PC-3 (cell line): ENCODE data around the gene IRF1. TPM values are rescaled to one million over a fixed set of nuclear protein-coding genes. Genes with fewer than 3 reads are reported as not detected.

Experiments used
- ATAC-seq: fragments of 200-7000 bp; cut with Tn5 transposase; 2 replicates; pipeline ENCODE4 v1.9.1; 2020; ENCODE audit warnings: mild to moderate bottlenecking, moderate library complexity
- BruUV-seq: library from RNA; stranded (reverse); fragments of 400-500 nt; replicated peaks from 2 replicates; lab custom pipeline; 2021; lab: Mats Ljungman, UMichigan
- CTCF ChIA-PET: fragments of 300-600 bp; sonication (Branson Sonifier 250); formaldehyde crosslinking; loops from one replicate; lab custom pipeline; 2022; ENCODE audit warnings: antibody characterized with exemption; lab: Charles Lee
- POLR2A ChIA-PET: fragments of 300-600 bp; sonication (Branson Sonifier 250); formaldehyde crosslinking; loops from one replicate; lab custom pipeline; 2022; ENCODE audit warnings: antibody characterized with exemption; ENCODE audit not compliant: unreplicated experiment; lab: Charles Lee
- DNase-seq: peaks from one replicate; pipeline ENCODE4 v3.0.0-alpha.2; 2015
- H2AFZ ChIP-seq: fragments of 300-600 bp; sonication (generic); 2 replicates; pipeline ENCODE4 v1.6.0; 2016; ENCODE audit warnings: antibody characterized with exemption, low read length
- H3F3A ChIP-seq: fragments of 300-600 bp; sonication (generic); one replicate; pipeline ENCODE4 v1.6.0; 2017; ENCODE audit warnings: antibody characterized with exemption, low read length, control low read depth, mild to moderate bottlenecking; ENCODE audit not compliant: unreplicated experiment
- H3K27ac ChIP-seq: fragments of 300-600 bp; sonication (generic); 2 replicates; pipeline ENCODE4 v1.5.1; 2016; ENCODE audit warnings: mild to moderate bottlenecking, low read length
- H3K27me3 ChIP-seq: fragments of 300-600 bp; sonication (generic); 2 replicates; pipeline ENCODE4 v1.6.1; 2016; ENCODE audit warnings: low read length, mixed read lengths
- H3K36me3 ChIP-seq: fragments of 300-600 bp; sonication (generic); 2 replicates; pipeline ENCODE4 v1.6.1; 2016; ENCODE audit warnings: low read depth, mixed run types, low read length, mixed read lengths
- H3K4me1 ChIP-seq: fragments of 300-600 bp; sonication (generic); 2 replicates; pipeline ENCODE4 v1.5.1; 2016; ENCODE audit warnings: low read length; ENCODE audit not compliant: insufficient read depth
- H3K4me2 ChIP-seq: fragments of 300-600 bp; sonication (generic); 2 replicates; pipeline ENCODE4 v1.6.0; 2016; ENCODE audit warnings: low read length
- H3K4me3 ChIP-seq: fragments of 300-600 bp; sonication (generic); 2 replicates; pipeline ENCODE4 v1.5.1; 2016; ENCODE audit warnings: mild to moderate bottlenecking, low read length, mixed read lengths
- H3K79me2 ChIP-seq: fragments of 300-600 bp; sonication (generic); 2 replicates; pipeline ENCODE4 v1.6.1; 2017; ENCODE audit warnings: low read length, mixed read lengths
- H3K9ac ChIP-seq: fragments of 300-600 bp; sonication (generic); 2 replicates; pipeline ENCODE4 v1.6.0; 2016; ENCODE audit warnings: mild to moderate bottlenecking, low read length
- H3K9me2 ChIP-seq: fragments of 300-600 bp; sonication (generic); replicated peaks from 2 replicates; pipeline ENCODE4 v1.6.1; 2016; ENCODE audit warnings: mixed run types, low read length, mixed read lengths
- H3K9me3 ChIP-seq: fragments of 300-600 bp; sonication (generic); 2 replicates; pipeline ENCODE4 v1.6.1; 2016; ENCODE audit warnings: low read length, mixed read lengths
- H4K20me1 ChIP-seq: fragments of 300-600 bp; sonication (generic); 2 replicates; pipeline ENCODE4 v1.6.1; 2016; ENCODE audit warnings: low read length, mixed read lengths
- EZH2 ChIP-seq: fragments of 300-600 bp; sonication (generic); IDR thresholded peaks from one replicate; pipeline ENCODE4 v1.6.1; 2017; ENCODE audit warnings: antibody characterized with exemption, mild to moderate bottlenecking, low read length; ENCODE audit not compliant: unreplicated experiment
- EZH2phosphoT487 ChIP-seq: fragments of 300-600 bp; sonication (generic); IDR thresholded peaks from 2 replicates; pipeline ENCODE4 v1.6.1; 2018; ENCODE audit warnings: mild to moderate bottlenecking, antibody characterized with exemption, low read length, borderline replicate concordance
- intact Hi-C: fragments of 100-400 bp; cut with micrococcal nuclease; formaldehyde crosslinking; loops from 2 replicates; pipeline ENCODE4 v1.9.0; 2023
- total RNA-seq: library from RNA; depleted of rRNA; stranded (reverse); fragments of >200 nt; gene quantifications from 2 replicates; pipeline ENCODE4 v1.2.3, GENCODE V29; 2014
- TF ChIP-seq, protein P1 (sequence below): fragments of 300-600 bp; sonication (generic); conservative IDR thresholded peaks from 2 replicates; pipeline ENCODE4 v1.5.1; 2017; ENCODE audit warnings: antibody characterized with exemption, low read depth, mild to moderate bottlenecking, low read length

Gene IRF1
- total RNA-seq, 1 experiment from 2014 or later: 21.1 TPM

DNA sequence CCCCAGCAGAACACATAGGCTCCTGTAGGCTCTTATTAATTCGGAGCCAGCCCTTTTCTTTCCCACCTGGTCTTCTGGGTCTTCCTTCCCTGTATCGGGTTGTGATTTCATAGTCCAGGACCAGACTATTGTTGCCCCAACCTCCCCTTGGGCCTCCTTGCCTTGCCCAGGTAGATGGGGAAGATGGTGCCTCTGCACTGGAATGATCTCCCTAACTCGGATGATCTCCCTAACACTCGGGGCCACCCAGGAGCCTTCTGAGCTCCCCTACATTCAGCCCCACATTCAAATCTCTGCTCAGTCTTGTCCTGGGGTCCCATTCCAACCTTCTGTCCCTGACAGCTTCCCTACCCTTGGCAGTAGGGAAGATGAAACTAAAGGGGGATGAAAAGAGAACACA, 2.7 kb upstream of the IRF1 start:
- TF ChIP-seq EZH2phosphoT487: no peak
- TF ChIP-seq, protein P1, sequence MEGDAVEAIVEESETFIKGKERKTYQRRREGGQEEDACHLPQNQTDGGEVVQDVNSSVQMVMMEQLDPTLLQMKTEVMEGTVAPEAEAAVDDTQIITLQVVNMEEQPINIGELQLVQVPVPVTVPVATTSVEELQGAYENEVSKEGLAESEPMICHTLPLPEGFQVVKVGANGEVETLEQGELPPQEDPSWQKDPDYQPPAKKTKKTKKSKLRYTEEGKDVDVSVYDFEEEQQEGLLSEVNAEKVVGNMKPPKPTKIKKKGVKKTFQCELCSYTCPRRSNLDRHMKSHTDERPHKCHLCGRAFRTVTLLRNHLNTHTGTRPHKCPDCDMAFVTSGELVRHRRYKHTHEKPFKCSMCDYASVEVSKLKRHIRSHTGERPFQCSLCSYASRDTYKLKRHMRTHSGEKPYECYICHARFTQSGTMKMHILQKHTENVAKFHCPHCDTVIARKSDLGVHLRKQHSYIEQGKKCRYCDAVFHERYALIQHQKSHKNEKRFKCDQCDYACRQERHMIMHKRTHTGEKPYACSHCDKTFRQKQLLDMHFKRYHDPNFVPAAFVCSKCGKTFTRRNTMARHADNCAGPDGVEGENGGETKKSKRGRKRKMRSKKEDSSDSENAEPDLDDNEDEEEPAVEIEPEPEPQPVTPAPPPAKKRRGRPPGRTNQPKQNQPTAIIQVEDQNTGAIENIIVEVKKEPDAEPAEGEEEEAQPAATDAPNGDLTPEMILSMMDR: no peak
- TF ChIP-seq EZH2: no peak
- no peaks in the 10 kb centered on the region for H3F3A ChIP-seq
- no peak overlapping the region for H3K4me3 ChIP-seq
- no peaks in the 10 kb centered on the region for H3K27me3 ChIP-seq
- no TSS peak for BruUV-seq
- no peaks in the 10 kb centered on the region; the same call in 1 of the 2 replicates for H3K36me3 ChIP-seq
- ChIA-PET CTCF (no interaction called here), POLR2A (no interaction called here)
- no peak overlapping the region for H2AFZ ChIP-seq
- no peak for DNase-seq
- ATAC-seq: no peak
- H3K4me2 ChIP-seq: no peak overlapping the region
- intact Hi-C loops: loop anchor here (10.0 kb wide), 1 partner anchor 198 kb away; the partner anchor contains the start of gene SLC22A4
- H3K79me2 ChIP-seq: peaks cover 22% of the 10 kb centered on the region
- no peak overlapping the region for H3K9ac ChIP-seq
- peaks cover 18% of the 10 kb centered on the region for H4K20me1 ChIP-seq
- no peaks in the 10 kb centered on the region for H3K9me2 ChIP-seq
- no peaks in the 10 kb centered on the region for H3K9me3 ChIP-seq
- peaks cover 46% of the 10 kb centered on the region for H3K4me1 ChIP-seq
- H3K27ac ChIP-seq: no peak overlapping the region

DNA sequence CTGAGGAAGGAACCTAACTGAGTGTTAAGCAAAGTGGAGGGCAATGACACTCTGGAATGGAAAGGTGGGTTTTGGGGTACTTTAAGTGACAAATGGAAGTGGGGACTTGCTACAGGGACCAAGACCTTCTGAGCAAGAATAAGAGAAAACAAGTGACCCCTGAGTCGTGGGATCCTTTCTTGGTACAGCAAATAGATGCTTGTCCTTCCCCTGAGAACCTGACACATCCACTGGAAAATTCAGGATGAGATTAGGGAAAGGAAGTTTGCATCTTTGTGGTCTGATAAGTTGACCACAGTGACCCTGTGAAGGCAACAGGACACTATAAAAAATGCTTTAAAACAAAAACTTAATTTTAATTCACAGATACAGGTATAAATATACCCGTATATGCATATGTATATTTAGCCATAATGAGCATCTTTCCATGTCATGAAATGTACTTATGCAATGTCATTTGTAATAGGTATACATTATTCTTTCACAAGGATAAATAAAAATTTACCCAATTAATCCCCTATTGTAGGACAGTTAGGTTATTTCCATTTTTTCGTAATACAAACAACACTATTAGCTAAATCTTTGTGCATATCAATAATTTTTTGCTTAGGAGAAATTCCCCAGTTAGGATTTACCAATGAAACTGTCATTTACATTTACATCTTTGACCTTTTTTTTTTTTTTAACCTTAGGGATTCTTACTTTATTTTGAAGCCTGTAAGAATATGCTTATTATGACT, 2.0 kb upstream of the IRF1 start:
- Histone ChIP-seq H3F3A (no peaks in the 10 kb centered on the region), H3K9me2 (no peaks in the 10 kb centered on the region), H3K36me3 (peaks cover 7% of the 10 kb centered on the region; the same call in 1 of the 2 replicates), H3K9me3 (no peaks in the 10 kb centered on the region), H3K79me2 (peaks cover 29% of the 10 kb centered on the region), H3K27me3 (no peaks in the 10 kb centered on the region), H3K27ac (no peak overlapping the region), H3K4me1 (peaks cover 42% of the 10 kb centered on the region), H3K4me2 (no peak overlapping the region), H4K20me1 (peaks cover 25% of the 10 kb centered on the region), H2AFZ (no peak overlapping the region), H3K4me3 (no peak overlapping the region), H3K9ac (no peak overlapping the region)
- no peak for DNase-seq
- no TSS peak for BruUV-seq
- intact Hi-C loops: loop anchor here (10.0 kb wide), 1 partner anchor 198 kb away; the partner anchor contains the start of gene SLC22A4
- TF ChIP-seq EZH2phosphoT487 (no peak), EZH2 (no peak)
- TF ChIP-seq, protein P1: no peak
- ATAC-seq: no peak
- ChIA-PET CTCF (no interaction called here), POLR2A (interaction anchor here (0.6 kb wide), 1 partner anchor 54 kb away, joined by 3 read pairs; no protein-coding TSS in a partner anchor)
